Forelimb muscle (tissue), 1 donor: ENCODE results near the gene SBF1. TPM values are rescaled to one million over a fixed set of nuclear protein-coding genes. Genes with fewer than 3 reads are reported as not detected.
"Not testable (repeated sequence)": the region's sequence is repeated elsewhere in the genome, so short reads cannot be mapped to it uniquely, and the experiment has no call there.

ENCODE experiments used
- DNase-seq: peaks from one replicate; pipeline ENCODE4 v3.0.0-alpha.2; 2013; ENCODE audit warnings: low read depth
- polyA plus RNA-seq: library from polyadenylated mRNA; unstranded; fragments of 120-200 nt; gene quantifications from one replicate; pipeline ENCODE4 v1.2.1, GENCODE V29; 2013; ENCODE audit not compliant: insufficient read length

SBF1 gene
- polyA plus RNA-seq, 1 donor = 39.9 TPM

- no peak for DNase-seq
These were observed 42.5 kb downstream of the SBF1 start for GRCh38 chr22:50432131-50432876.

- no peak for DNase-seq
These were observed 49.5 kb downstream of the SBF1 start for GRCh38 chr22:50425179-50425916.

GRCh38 chr22:50423956-50424355 lies 50.9 kb downstream of the SBF1 start:
- DNase-seq = no peak

- DNase-seq = no peak
These were observed 51.6 kb downstream of the SBF1 start for GRCh38 chr22:50422961-50423815.

GRCh38 chr22:50422046-50422445 lies 52.8 kb downstream of the SBF1 start:
- DNase-seq = no peak

GRCh38 chr22:50420581-50420980 lies 54.3 kb downstream of the SBF1 start:
- DNase-seq = no peak

GRCh38 chr22:50420015-50420414 lies 54.8 kb downstream of the SBF1 start:
- DNase-seq = no peak

- DNase-seq = no peak
These were observed 55.7 kb downstream of the SBF1 start for GRCh38 chr22:50419116-50419515.

- DNase-seq = no peak
These were observed 56.2 kb downstream of the SBF1 start for GRCh38 chr22:50418624-50419023.

- no peak for DNase-seq
These were observed 57.2 kb downstream of the SBF1 start for GRCh38 chr22:50417411-50418210.

GRCh38 chr22:50416996-50417395 lies 57.8 kb downstream of the SBF1 start:
- DNase-seq = no peak

- no peak for DNase-seq
These were observed 59.4 kb downstream of the SBF1 start for GRCh38 chr22:50415426-50415825.

- no peak for DNase-seq
These were observed 60.2 kb downstream of the SBF1 start for GRCh38 chr22:50414476-50415248.

- not testable (repeated sequence) for DNase-seq
These were observed 65.9 kb downstream of the SBF1 start for GRCh38 chr22:50408954-50409353.

- DNase-seq = no peak
These were observed 66.5 kb downstream of the SBF1 start for GRCh38 chr22:50408311-50408710.

GRCh38 chr22:50406416-50407170 lies 68.2 kb downstream of the SBF1 start:
- no peak for DNase-seq

- DNase-seq = no peak
These were observed 71.1 kb downstream of the SBF1 start for GRCh38 chr22:50403701-50404101.

- no peak for DNase-seq
These were observed 72.9 kb downstream of the SBF1 start for GRCh38 chr22:50401907-50402306.

GRCh38 chr22:50400931-50401330 lies 73.9 kb downstream of the SBF1 start:
- DNase-seq = no peak

GRCh38 chr22:50400406-50400805 lies 74.4 kb downstream of the SBF1 start:
- no peak for DNase-seq
